ENCODE measurements around the gene PRM1. TPM values are rescaled to one million over a fixed set of nuclear protein-coding genes. Genes with fewer than 3 reads are reported as not detected.

Gene PRM1
- not detected for total RNA-seq

GRCh38 chr16:11280616-11281522 is at the start of gene PRM1:
TSS of gene PRM1 (minus strand) at chr16:11281330. CDS start at chr16:11281238, 92 bp downstream.
- Histone ChIP-seq H3K27ac (no peak within 1 kb of the TSS), H3K27me3 (no peaks in the 10 kb centered on the region), H3K9me3 (no peaks in the 10 kb centered on the region), H3K4me1 (no peaks in the 10 kb centered on the region), H3K4me3 (no peak within 1 kb of the TSS), H3K36me3 (no peaks in the 10 kb centered on the region)
- DNase-seq (ENCODE audit: low spot score) = no peak
- TF ChIP-seq CTCF (IDR thresholded peaks at IDR 0.05) = no peak

- Histone ChIP-seq H3K4me3 (no peak overlapping the region), H3K27ac (no peak overlapping the region), H3K27me3 (no peaks in the 10 kb centered on the region), H3K4me1 (peaks cover 0 to 18% of the 10 kb centered on the region in 2 donors), H3K36me3 (no peaks in the 10 kb centered on the region), H3K9me3 (no peaks in the 10 kb centered on the region)
- DNase-seq (ENCODE audit: low spot score) = no peak
- no peak for TF ChIP-seq CTCF (IDR thresholded peaks at IDR 0.05)
These were observed 49.6 kb upstream of the PRM1 start for GRCh38 chr16:11330526-11331237.

- H3K27ac ChIP-seq = no peak overlapping the region
These were observed 48.8 kb upstream of the PRM1 start for GRCh38 chr16:11329891-11330290.

GRCh38 chr16:11329071-11329491 is 48.0 kb upstream of the PRM1 start:
- Histone ChIP-seq H3K4me1 (peaks cover 0 to 18% of the 10 kb centered on the region in 2 donors), H3K27me3 (no peaks in the 10 kb centered on the region), H3K9me3 (no peaks in the 10 kb centered on the region), H3K4me3 (no peak overlapping the region), H3K27ac (no peak overlapping the region), H3K36me3 (no peaks in the 10 kb centered on the region)
- TF ChIP-seq CTCF (IDR thresholded peaks at IDR 0.05) = no peak
- no peak for DNase-seq (ENCODE audit: low spot score)

More at GRCh38 chr16:11329891-11330290, 48.8 kb upstream of the PRM1 start:
- H3K36me3 ChIP-seq = no peaks in the 10 kb centered on the region
- TF ChIP-seq CTCF (IDR thresholded peaks at IDR 0.05) = no peak
- H3K9me3 ChIP-seq = no peaks in the 10 kb centered on the region
- H3K27me3 ChIP-seq = no peaks in the 10 kb centered on the region
- peaks cover 0 to 18% of the 10 kb centered on the region in 2 donors for H3K4me1 ChIP-seq
- no peak overlapping the region for H3K4me3 ChIP-seq
- no peak for DNase-seq (ENCODE audit: low spot score)

- no peak overlapping the region for H3K27ac ChIP-seq
- no peak overlapping the region for H3K4me3 ChIP-seq
- peak; percentile 89 for DNase-seq (ENCODE audit: low spot score)
- H3K36me3 ChIP-seq = no peaks in the 10 kb centered on the region
- no peaks in the 10 kb centered on the region for H3K9me3 ChIP-seq
- H3K27me3 ChIP-seq = no peaks in the 10 kb centered on the region
- TF ChIP-seq CTCF (IDR thresholded peaks at IDR 0.05) = no peak
- peaks cover 0 to 18% of the 10 kb centered on the region in 2 donors for H3K4me1 ChIP-seq
These were observed 47.3 kb upstream of the PRM1 start for GRCh38 chr16:11328172-11329070.

Data from right atrium auricular region (tissue), 2 donors.